MM.1S (cell line): ENCODE results near the gene EXD2.
"Not testable (repeated sequence)": the region's sequence is repeated elsewhere in the genome, so short reads cannot be mapped to it uniquely, and the experiment has no call there.

Experiments used
- DNase-seq: peaks from one replicate; pipeline ENCODE4 v3.0.0-alpha.2; 2015
- H2AFZ ChIP-seq: fragments of 300-600 bp; sonication (generic); 2 replicates; pipeline ENCODE4 v1.6.0; 2016; ENCODE audit warnings: antibody characterized with exemption, low read length
- H3F3A ChIP-seq: fragments of 300-600 bp; sonication (generic); 2 replicates; pipeline ENCODE4 v1.6.1; 2016; ENCODE audit warnings: mild to moderate bottlenecking, antibody characterized with exemption, low read length, moderate library complexity, mixed read lengths; ENCODE audit not compliant: insufficient read depth
- H3K27ac ChIP-seq: fragments of 300-600 bp; sonication (generic); 2 replicates; pipeline ENCODE4 v1.5.1; 2016; ENCODE audit warnings: mild to moderate bottlenecking, low read length
- H3K27me3 ChIP-seq: fragments of 300-600 bp; sonication (generic); replicated peaks from 2 replicates; pipeline ENCODE4 v1.6.0; 2016; ENCODE audit warnings: low read length; ENCODE audit not compliant: insufficient read depth
- H3K36me3 ChIP-seq: fragments of 300-600 bp; sonication (generic); replicated peaks from 2 replicates; pipeline ENCODE4 v1.6.1; 2016; ENCODE audit warnings: mild to moderate bottlenecking, low read length, mixed read lengths; ENCODE audit not compliant: insufficient read depth
- H3K4me1 ChIP-seq: fragments of 300-600 bp; sonication (generic); 2 replicates; pipeline ENCODE4 v1.6.1; 2016; ENCODE audit warnings: low read length, mixed read lengths
- H3K4me2 ChIP-seq: fragments of 300-600 bp; sonication (generic); 2 replicates; pipeline ENCODE4 v1.6.0; 2016; ENCODE audit warnings: low read depth, low read length
- H3K4me3 ChIP-seq: fragments of 300-600 bp; sonication (generic); 2 replicates; pipeline ENCODE4 v1.5.1; 2016; ENCODE audit warnings: low read length, mixed read lengths
- H3K79me2 ChIP-seq: fragments of 300-600 bp; sonication (generic); 2 replicates; pipeline ENCODE4 v1.6.1; 2016; ENCODE audit warnings: mixed run types, low read length, mixed read lengths
- H3K9ac ChIP-seq: fragments of 300-600 bp; sonication (generic); 2 replicates; pipeline ENCODE4 v1.6.1; 2016; ENCODE audit warnings: low read length, mixed read lengths
- H3K9me2 ChIP-seq: fragments of 300-600 bp; sonication (generic); replicated peaks from 2 replicates; pipeline ENCODE4 v1.6.1; 2016; ENCODE audit warnings: mild to moderate bottlenecking, low read length, mixed read lengths; ENCODE audit not compliant: insufficient read depth
- H3K9me3 ChIP-seq: fragments of 300-600 bp; sonication (generic); replicated peaks from 2 replicates; pipeline ENCODE4 v1.6.1; 2016; ENCODE audit warnings: mild to moderate bottlenecking, low read length, mixed read lengths; ENCODE audit not compliant: insufficient read depth
- H4K20me1 ChIP-seq: fragments of 300-600 bp; sonication (generic); 2 replicates; pipeline ENCODE4 v1.6.1; 2016; ENCODE audit warnings: mild to moderate bottlenecking, low read length, moderate library complexity, mixed read lengths; ENCODE audit not compliant: insufficient read depth
- EZH2 ChIP-seq: fragments of 300-600 bp; sonication (generic); optimal IDR thresholded peaks from 2 replicates; pipeline ENCODE3; 2017; ENCODE audit warnings: low read depth, mild to moderate bottlenecking, antibody characterized with exemption, low read length, mixed read lengths
- EZH2phosphoT487 ChIP-seq: fragments of 300-600 bp; sonication (generic); IDR thresholded peaks from 2 replicates; pipeline ENCODE4 v1.6.1; 2018; ENCODE audit warnings: antibody characterized with exemption, low read length
- TF ChIP-seq, protein P1 (sequence below): fragments of 300-600 bp; sonication (generic); IDR thresholded peaks from 2 replicates; pipeline ENCODE4 v1.5.1; 2016; ENCODE audit warnings: antibody characterized with exemption, low read length, mixed read lengths

Gene EXD2

DNA sequence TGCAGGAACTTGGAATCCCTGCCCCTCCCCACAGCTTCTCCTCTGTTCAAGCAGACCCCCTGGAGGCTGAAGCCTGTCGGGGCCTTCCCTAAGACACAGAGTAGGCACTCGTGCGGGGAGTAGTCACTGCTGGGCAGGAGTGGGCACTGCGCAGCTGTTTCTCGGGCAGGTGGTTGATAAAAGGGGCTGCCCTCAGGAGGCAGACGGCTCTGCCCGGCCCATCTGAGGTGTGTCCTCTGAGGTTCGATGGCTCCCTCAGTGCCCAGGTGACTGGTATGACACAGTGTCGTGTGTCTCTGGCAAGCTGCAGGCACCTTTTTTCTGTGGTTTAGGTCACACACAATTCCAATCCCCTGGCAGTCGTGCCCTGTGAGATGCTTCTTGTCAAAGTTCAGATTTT, 78.8 kb downstream of the EXD2 start:
- Histone ChIP-seq H3K27me3 (no peaks in the 10 kb centered on the region), H3F3A (no peaks in the 10 kb centered on the region), H3K9me3 (no peaks in the 10 kb centered on the region), H4K20me1 (no peaks in the 10 kb centered on the region), H3K9ac (no peak overlapping the region), H3K4me1 (no peaks in the 10 kb centered on the region), H3K79me2 (no peaks in the 10 kb centered on the region), H3K4me2 (no peak overlapping the region), H3K36me3 (no peaks in the 10 kb centered on the region), H3K27ac (no peak overlapping the region), H2AFZ (no peak overlapping the region), H3K4me3 (no peak overlapping the region), H3K9me2 (no peaks in the 10 kb centered on the region)
- TF ChIP-seq EZH2, result no peak
- no peak for TF ChIP-seq EZH2phosphoT487
- TF ChIP-seq, protein P1, sequence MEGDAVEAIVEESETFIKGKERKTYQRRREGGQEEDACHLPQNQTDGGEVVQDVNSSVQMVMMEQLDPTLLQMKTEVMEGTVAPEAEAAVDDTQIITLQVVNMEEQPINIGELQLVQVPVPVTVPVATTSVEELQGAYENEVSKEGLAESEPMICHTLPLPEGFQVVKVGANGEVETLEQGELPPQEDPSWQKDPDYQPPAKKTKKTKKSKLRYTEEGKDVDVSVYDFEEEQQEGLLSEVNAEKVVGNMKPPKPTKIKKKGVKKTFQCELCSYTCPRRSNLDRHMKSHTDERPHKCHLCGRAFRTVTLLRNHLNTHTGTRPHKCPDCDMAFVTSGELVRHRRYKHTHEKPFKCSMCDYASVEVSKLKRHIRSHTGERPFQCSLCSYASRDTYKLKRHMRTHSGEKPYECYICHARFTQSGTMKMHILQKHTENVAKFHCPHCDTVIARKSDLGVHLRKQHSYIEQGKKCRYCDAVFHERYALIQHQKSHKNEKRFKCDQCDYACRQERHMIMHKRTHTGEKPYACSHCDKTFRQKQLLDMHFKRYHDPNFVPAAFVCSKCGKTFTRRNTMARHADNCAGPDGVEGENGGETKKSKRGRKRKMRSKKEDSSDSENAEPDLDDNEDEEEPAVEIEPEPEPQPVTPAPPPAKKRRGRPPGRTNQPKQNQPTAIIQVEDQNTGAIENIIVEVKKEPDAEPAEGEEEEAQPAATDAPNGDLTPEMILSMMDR, result no peak
- DNase-seq, result no peak

GRCh38 chr14:69270795-69271708, 79.8 kb downstream of the EXD2 start:
- no peaks in the 10 kb centered on the region for H3K27me3 ChIP-seq
- TF ChIP-seq EZH2, result no peak
- no peaks in the 10 kb centered on the region for H4K20me1 ChIP-seq
- no peaks in the 10 kb centered on the region for H3K9me3 ChIP-seq
- no peaks in the 10 kb centered on the region for H3F3A ChIP-seq
- no peak overlapping the region for H2AFZ ChIP-seq
- no peak for DNase-seq
- no peaks in the 10 kb centered on the region for H3K79me2 ChIP-seq
- no peak overlapping the region for H3K27ac ChIP-seq
- no peaks in the 10 kb centered on the region for H3K9me2 ChIP-seq
- H3K4me3 ChIP-seq, result no peak overlapping the region
- H3K4me1 ChIP-seq, result no peaks in the 10 kb centered on the region
- no peak overlapping the region for H3K4me2 ChIP-seq
- H3K9ac ChIP-seq, result no peak overlapping the region
- no peaks in the 10 kb centered on the region for H3K36me3 ChIP-seq

GRCh38 chr14:69274321-69274720, 83.0 kb downstream of the EXD2 start:
- Histone ChIP-seq H3K4me1 (no peaks in the 10 kb centered on the region), H3K9ac (no peak overlapping the region), H2AFZ (no peak overlapping the region), H3K27me3 (no peaks in the 10 kb centered on the region), H3K27ac (no peak overlapping the region), H3K9me2 (no peaks in the 10 kb centered on the region), H3K4me2 (no peak overlapping the region), H3K4me3 (no peak overlapping the region), H4K20me1 (no peaks in the 10 kb centered on the region), H3K79me2 (no peaks in the 10 kb centered on the region), H3F3A (no peaks in the 10 kb centered on the region), H3K9me3 (no peaks in the 10 kb centered on the region), H3K36me3 (no peaks in the 10 kb centered on the region)
- no peak for TF ChIP-seq EZH2phosphoT487
- TF ChIP-seq, protein P1, result no peak
- TF ChIP-seq EZH2, result no peak
- no peak for DNase-seq

GRCh38 chr14:69275331-69275730, 84.0 kb downstream of the EXD2 start:
- no peaks in the 10 kb centered on the region for H3K27me3 ChIP-seq
- no peak for TF ChIP-seq EZH2
- TF ChIP-seq, protein P1, result no peak
- TF ChIP-seq EZH2phosphoT487, result no peak
- no peak for DNase-seq

GRCh38 chr14:69277356-69277755, 86.1 kb downstream of the EXD2 start:
- H3K9me2 ChIP-seq, H3K79me2 ChIP-seq, H3K4me2 ChIP-seq, H3K9ac ChIP-seq, DNase-seq, H3F3A ChIP-seq, H3K27me3 ChIP-seq, H2AFZ ChIP-seq, H3K4me3 ChIP-seq, H3K9me3 ChIP-seq, H3K36me3 ChIP-seq, H3K27ac ChIP-seq, H3K4me1 ChIP-seq, H4K20me1 ChIP-seq: not testable (repeated sequence)

More at GRCh38 chr14:69275331-69275730, 84.0 kb downstream of the EXD2 start:
- Histone ChIP-seq H3K4me1 (no peaks in the 10 kb centered on the region), H3K9ac (no peak overlapping the region), H2AFZ (no peak overlapping the region), H3K79me2 (no peaks in the 10 kb centered on the region), H3K9me3 (no peaks in the 10 kb centered on the region), H3K9me2 (no peaks in the 10 kb centered on the region), H3K4me3 (no peak overlapping the region), H4K20me1 (no peaks in the 10 kb centered on the region), H3K4me2 (no peak overlapping the region), H3K27ac (no peak overlapping the region), H3K36me3 (no peaks in the 10 kb centered on the region), H3F3A (no peaks in the 10 kb centered on the region)
